ENCODE measurements around the gene ADM2. TPM values are rescaled to one million over a fixed set of nuclear protein-coding genes. Genes with fewer than 3 reads are reported as not detected.
A peak's percentile ranks its signal among the peaks of the same experiment; 100 is the strongest.
"Not testable (repeated sequence)": the region's sequence is repeated elsewhere in the genome, so short reads cannot be mapped to it uniquely, and the experiment has no call there.

Gene ADM2
- total RNA-seq, 3 donors from 2014 or later: 4.8 to 9.4 (median 8.2) TPM

DNA sequence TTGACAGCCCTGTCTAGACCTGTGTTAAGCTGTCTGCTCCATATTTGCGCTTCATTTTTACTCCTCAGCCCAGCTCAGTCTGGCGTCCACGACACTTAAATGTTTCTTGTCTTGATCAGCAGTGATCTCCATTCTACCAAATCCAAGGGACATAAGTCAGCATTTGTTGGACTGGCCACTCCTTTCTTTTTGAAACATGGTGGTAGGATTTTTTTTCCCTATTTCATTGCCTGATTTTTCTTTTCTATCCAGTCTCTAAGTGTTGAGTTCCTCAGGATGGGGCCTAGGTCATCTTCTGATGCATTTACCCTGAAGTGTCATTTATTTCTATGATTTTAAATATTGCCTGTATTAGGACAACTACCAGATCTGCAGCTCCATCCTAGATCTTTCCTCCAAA, 27.6 kb downstream of the ADM2 start:
- DNase-seq (no peak), ATAC-seq (no peak)
- Mint-ChIP-seq H3K4me3 (peak overlapping the region; percentile 88), H3K4me1 (ENCODE audit: low read depth) (peaks cover 15% of the 10 kb centered on the region), H3K9me3 (no peaks in the 10 kb centered on the region), H3K36me3 (ENCODE audit: insufficient read depth) (peaks cover 3% of the 10 kb centered on the region), H3K27me3 (ENCODE audit: low read depth) (no peaks in the 10 kb centered on the region)

DNA sequence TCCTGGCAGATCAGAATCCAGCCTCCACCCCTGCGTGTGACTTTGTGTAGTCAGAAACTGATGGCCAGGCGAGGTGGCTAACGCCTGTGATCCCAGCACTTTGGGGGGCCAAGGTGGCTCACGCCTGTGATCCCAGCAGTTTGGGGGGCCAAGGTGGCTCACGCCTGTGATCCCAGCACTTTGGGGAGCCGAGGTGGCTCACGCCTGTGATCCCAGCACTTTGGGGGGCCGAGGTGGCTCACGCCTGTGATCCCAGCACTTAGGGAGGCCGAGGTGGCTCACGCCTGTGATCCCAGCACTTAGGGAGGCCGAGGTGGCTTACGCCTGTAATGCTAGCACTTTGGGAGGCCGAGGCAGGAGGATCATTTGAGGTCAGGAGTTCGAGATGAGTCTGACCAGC, 31.8 kb downstream of the ADM2 start:
- no peak for ATAC-seq
- peaks cover 15% of the 10 kb centered on the region for H3K4me1 Mint-ChIP-seq (ENCODE audit: low read depth)
- H3K9me3 Mint-ChIP-seq: no peaks in the 10 kb centered on the region

DNA sequence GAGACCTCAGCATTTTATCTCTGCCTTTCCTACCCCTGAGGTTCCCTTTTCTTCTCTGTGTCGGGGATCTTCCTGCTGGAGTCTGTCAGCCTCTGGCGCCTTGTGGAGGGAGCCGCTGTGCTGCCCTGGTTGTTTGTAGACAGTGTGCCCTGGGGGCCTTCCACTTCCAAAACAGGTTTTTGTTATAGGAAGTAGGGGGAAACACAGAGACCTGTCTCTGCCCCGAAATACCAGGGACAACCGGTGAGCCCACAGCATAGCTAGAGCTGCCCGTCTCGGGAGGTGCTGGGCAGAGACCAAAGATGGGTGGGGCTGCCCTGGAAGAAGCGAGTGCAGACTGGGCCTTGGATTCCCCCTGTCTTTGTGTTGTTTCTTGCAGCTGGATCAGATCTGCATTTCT, 34.7 kb downstream of the ADM2 start:
- DNase-seq: no peak
- H3K4me3 Mint-ChIP-seq: no peak overlapping the region
- ATAC-seq: no peak
- peaks cover 16% of the 10 kb centered on the region for H3K36me3 Mint-ChIP-seq (ENCODE audit: insufficient read depth)
- no peaks in the 10 kb centered on the region for H3K27me3 Mint-ChIP-seq (ENCODE audit: low read depth)
- H3K4me1 Mint-ChIP-seq (ENCODE audit: low read depth): peaks cover 2% of the 10 kb centered on the region
- H3K9me3 Mint-ChIP-seq: no peaks in the 10 kb centered on the region

More for the DNA sequence above, 31.8 kb downstream of the ADM2 start:
- Mint-ChIP-seq H3K36me3 (ENCODE audit: insufficient read depth) (peaks cover 14% of the 10 kb centered on the region), H3K27me3 (ENCODE audit: low read depth) (no peaks in the 10 kb centered on the region), H3K4me3 (no peak overlapping the region)
- no peak for DNase-seq

DNA sequence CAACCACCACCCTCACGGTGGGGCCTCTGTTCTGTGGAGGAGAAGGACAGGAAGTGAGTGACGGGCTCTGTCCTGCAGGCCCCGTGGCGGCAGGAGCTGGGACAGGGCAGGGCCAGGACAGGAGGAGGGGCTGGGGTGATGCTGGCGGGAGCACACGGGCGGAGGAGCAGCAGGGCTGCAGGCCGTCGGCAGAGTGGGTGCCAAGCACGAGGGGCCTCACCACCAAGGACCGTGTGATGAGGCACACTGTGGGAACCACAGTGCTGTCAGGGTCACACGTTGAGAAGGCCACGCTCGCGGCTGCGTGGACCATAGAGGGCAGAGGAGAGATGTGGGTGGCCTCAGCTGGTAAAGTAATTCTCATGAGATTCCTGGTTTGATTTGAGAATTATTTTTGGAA, 35.5 kb downstream of the ADM2 start:
- no peaks in the 10 kb centered on the region for H3K9me3 Mint-ChIP-seq
- no peaks in the 10 kb centered on the region for H3K27me3 Mint-ChIP-seq (ENCODE audit: low read depth)
- peaks cover 16% of the 10 kb centered on the region for H3K36me3 Mint-ChIP-seq (ENCODE audit: insufficient read depth)
- no peak for DNase-seq
- no peak overlapping the region for H3K4me3 Mint-ChIP-seq
- peaks cover 2% of the 10 kb centered on the region for H3K4me1 Mint-ChIP-seq (ENCODE audit: low read depth)
- ATAC-seq: no peak

DNA sequence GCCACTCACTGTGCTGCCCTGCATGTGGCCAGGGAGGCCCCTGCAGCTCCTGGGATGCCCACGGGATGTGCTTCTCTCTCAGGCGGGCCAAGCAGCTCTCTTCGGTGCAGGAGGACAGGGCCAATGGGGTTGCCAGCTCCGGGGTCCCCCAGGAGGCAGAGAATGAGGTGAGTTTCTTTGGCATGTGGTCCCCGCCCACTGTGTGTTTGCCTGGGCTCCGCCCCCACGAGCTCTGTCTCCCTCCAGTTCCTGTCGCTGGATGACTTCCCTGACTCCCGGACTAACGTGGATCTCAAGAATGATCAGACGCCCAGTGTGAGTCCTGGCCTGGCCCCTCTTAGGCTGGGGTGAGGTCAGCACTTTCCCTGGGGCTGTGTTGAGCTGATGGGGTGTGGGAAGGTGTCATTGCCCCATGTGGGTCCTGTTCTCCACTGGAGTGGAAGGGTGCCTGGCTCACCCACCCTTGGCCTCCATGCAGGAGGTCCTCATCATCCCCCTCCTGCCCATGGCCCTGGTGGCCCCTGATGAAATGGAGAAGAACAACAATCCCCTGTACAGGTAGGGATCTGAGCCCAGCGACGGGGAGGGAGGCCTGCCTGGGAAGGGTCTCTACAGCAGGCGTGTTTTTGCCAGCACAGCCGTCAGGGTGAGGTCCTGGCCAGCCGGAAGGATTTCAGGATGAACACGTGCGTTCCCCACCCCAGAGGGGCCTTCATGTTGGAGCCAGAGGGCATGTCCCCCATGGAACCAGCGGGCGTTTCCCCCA, 36.3 kb downstream of the ADM2 start:
- Mint-ChIP-seq H3K36me3 (ENCODE audit: insufficient read depth) (peaks cover 13% of the 10 kb centered on the region), H3K27me3 (ENCODE audit: low read depth) (no peaks in the 10 kb centered on the region), H3K4me1 (ENCODE audit: low read depth) (peaks cover 2% of the 10 kb centered on the region), H3K4me3 (no peak overlapping the region), H3K9me3 (no peaks in the 10 kb centered on the region)
- ATAC-seq: no peak
- no peak for DNase-seq

DNA sequence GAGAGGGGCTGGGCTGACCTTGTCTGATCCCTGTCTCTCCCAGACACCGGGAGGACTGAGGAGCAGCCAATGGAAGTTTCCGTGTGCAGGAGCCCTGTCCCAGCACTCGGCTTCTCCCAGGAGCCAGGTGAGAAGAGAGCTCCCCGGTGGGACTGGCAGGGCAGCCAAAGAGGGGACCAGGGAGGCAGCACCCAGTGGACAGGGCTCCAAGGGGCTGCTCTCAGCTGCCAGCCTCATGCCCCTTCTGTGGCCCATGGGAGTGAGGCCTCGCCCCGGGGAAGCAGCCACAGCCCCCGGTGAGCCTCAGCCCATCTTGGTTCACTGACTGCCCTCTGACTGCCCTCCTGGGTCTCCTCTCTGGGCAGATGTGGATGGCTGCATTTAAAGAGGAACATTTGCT, 37.3 kb downstream of the ADM2 start:
- Mint-ChIP-seq H3K9me3 (no peaks in the 10 kb centered on the region), H3K4me1 (ENCODE audit: low read depth) (peaks cover 2% of the 10 kb centered on the region), H3K27me3 (ENCODE audit: low read depth) (no peaks in the 10 kb centered on the region), H3K4me3 (no peak overlapping the region), H3K36me3 (ENCODE audit: insufficient read depth) (peaks cover 20% of the 10 kb centered on the region)
- DNase-seq (no peak), ATAC-seq (no peak)

DNA sequence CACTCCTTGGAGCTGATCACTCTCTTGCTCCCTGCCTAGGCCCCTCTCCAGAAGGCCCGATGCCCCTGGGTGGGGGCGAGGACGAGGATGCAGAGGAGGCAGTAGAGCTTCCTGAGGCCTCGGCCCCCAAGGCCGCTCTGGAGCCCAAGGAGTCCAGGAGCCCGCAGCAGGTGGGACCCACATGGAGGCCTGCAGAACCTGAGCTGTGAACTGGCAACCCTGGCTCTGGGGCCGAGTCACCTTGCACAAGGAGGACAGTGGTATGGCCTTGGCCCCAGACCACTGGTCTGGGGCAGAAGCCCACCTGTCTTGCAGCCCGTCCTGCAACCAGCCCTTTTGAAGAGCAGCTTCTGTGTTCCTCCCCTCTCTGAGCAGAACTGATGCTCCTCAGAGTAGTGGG, 37.8 kb downstream of the ADM2 start:
- H3K9me3 Mint-ChIP-seq: no peaks in the 10 kb centered on the region
- peaks cover 2% of the 10 kb centered on the region for H3K4me1 Mint-ChIP-seq (ENCODE audit: low read depth)
- peaks cover 20% of the 10 kb centered on the region for H3K36me3 Mint-ChIP-seq (ENCODE audit: insufficient read depth)
- H3K4me3 Mint-ChIP-seq: no peak overlapping the region
- DNase-seq (no peak), ATAC-seq (no peak)
- no peaks in the 10 kb centered on the region for H3K27me3 Mint-ChIP-seq (ENCODE audit: low read depth)

DNA sequence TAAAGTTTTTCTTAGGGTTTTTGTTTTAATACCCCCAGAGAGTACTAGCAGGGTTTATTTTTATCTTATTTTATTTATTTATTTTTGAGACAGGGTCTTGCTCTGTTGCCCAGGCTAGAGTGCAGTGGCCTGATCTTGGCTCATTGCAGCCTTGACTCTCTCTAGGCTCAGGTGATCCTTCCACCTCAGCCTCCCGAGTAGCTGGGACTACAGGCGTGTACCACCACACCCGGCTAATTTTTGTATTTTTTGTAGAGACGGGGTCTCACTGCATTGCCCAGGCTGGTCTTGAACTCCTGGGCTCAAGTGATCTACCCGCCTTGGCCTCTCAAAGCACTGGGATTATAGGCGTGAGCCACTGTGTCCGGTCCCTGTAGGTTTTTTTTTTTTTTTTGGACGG, 38.8 kb downstream of the ADM2 start:
- H3K4me1 Mint-ChIP-seq (ENCODE audit: low read depth); H3K9me3 Mint-ChIP-seq; H3K27me3 Mint-ChIP-seq (ENCODE audit: low read depth); H3K4me3 Mint-ChIP-seq; ATAC-seq; DNase-seq: not testable (repeated sequence)
- H3K36me3 Mint-ChIP-seq (ENCODE audit: insufficient read depth): peaks cover 21% of the 10 kb centered on the region

DNA sequence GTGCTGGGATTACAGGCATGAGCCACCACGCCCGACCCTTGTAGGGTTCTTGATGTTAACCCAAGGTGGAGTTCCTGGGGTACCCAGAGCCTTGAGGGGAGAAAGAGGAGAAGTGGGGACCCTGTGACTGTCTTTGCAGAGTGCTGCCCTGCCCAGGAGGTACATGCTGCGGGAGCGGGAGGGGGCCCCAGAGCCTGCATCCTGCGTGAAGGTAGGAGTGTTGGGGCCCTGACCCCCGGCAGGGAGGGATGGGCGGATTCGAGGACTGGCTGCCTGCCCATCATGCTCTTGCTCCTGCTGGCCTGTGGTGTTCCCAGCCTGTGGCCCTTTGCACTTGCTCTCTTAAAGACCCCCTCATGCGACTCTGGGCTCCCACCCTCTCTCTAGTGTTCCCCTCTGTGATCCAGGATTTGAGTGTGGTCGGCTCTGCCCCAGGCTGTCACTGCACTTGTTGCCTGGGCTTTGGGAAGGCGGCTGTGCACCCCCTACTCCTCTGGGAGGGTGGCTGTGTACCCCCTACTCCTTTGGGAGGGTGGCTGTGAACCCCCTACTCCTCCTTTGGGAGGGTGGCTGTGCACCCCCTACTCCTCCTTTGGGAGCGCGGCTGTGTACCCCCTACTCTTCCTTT, 39.6 kb downstream of the ADM2 start:
- H3K4me3 Mint-ChIP-seq: no peak overlapping the region
- DNase-seq (no peak), ATAC-seq (no peak)
- H3K9me3 Mint-ChIP-seq: no peaks in the 10 kb centered on the region
- H3K36me3 Mint-ChIP-seq (ENCODE audit: insufficient read depth): peaks cover 17% of the 10 kb centered on the region
- H3K4me1 Mint-ChIP-seq (ENCODE audit: low read depth): peaks cover 4% of the 10 kb centered on the region
- no peaks in the 10 kb centered on the region for H3K27me3 Mint-ChIP-seq (ENCODE audit: low read depth)

DNA sequence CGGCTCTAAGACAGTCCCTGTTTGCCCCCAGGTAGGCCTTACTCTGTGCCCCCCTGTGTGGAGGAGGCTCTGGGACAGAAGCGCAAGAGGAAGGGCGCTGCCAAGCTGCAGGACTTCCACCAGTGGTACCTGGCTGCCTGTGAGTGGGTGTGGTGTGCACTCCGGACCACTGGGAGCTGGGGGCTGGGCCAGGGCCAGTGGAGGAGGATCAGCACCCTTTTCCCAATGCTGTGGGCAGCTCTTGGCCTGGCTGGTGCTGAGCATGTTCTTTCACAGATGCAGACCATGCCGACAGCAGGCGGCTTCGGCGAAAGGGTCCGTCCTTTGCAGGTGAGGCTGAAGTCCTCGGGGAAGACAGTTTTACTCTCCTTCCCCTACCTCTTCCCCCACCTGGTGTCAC, 40.4 kb downstream of the ADM2 start:
- no peak overlapping the region for H3K4me3 Mint-ChIP-seq
- DNase-seq (no peak), ATAC-seq (no peak)
- peaks cover 6% of the 10 kb centered on the region for H3K4me1 Mint-ChIP-seq (ENCODE audit: low read depth)
- no peaks in the 10 kb centered on the region for H3K27me3 Mint-ChIP-seq (ENCODE audit: low read depth)
- H3K36me3 Mint-ChIP-seq (ENCODE audit: insufficient read depth): peaks cover 16% of the 10 kb centered on the region
- no peaks in the 10 kb centered on the region for H3K9me3 Mint-ChIP-seq

DNA sequence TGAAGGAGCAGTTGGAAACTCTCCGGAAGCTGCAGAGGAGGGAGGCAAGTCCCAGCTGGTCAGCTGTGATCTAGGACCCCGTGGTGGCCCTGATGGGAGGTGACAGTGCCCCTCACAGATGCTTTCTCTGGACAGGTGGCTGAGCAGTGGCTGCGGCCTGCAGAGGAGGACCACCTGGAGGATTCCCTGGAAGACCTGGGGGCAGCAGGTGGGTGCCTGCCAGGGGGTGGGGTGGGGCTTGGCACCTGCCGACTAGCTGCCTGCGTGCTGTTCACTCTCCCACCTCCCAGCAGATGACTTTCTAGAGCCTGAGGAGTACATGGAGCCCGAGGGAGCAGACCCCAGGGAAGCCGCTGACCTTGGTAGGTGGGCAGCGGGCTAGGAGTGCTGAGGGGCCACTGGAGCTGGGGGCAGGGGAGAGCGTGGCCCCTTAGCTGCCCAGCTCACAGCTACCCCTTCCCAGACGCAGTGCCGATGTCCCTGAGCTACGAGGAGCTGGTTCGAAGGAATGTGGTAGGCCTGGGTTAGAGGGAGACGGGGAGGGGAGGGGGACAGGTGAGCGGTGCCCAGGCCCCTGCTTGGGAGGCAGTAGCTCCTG, 41.0 kb downstream of the ADM2 start:
- peaks cover 12% of the 10 kb centered on the region for H3K4me1 Mint-ChIP-seq (ENCODE audit: low read depth)
- H3K9me3 Mint-ChIP-seq: no peaks in the 10 kb centered on the region
- DNase-seq (no peak), ATAC-seq (no peak)
- peaks cover 16% of the 10 kb centered on the region for H3K36me3 Mint-ChIP-seq (ENCODE audit: insufficient read depth)
- no peak overlapping the region for H3K4me3 Mint-ChIP-seq
- H3K27me3 Mint-ChIP-seq (ENCODE audit: low read depth): no peaks in the 10 kb centered on the region

DNA sequence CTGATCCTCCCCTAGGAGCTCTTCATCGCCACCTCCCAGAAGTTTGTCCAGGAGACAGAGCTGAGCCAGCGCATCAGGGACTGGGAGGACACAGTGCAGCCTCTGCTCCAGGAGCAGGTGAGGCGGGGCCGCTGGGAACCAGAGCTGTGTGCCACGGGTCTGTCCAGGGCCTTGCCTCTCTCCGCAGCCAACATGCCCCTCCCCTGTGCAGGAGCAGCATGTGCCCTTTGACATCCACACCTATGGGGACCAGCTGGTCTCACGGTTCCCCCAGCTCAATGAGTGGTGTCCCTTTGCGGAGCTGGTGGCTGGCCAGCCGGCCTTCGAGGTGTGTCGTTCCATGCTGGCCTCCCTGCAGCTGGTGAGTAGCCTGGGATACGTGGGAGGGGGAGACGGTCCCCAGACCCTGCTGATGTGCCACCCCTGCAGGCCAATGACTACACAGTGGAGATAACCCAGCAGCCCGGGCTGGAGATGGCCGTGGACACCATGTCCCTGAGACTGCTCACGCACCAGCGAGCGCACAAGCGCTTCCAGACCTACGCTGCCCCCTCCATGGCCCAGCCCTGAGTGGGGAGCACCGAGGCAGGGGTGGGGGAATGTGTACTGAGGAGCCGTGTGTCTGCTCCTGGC, 41.6 kb downstream of the ADM2 start:
- peaks cover 19% of the 10 kb centered on the region for H3K4me1 Mint-ChIP-seq (ENCODE audit: low read depth)
- H3K36me3 Mint-ChIP-seq (ENCODE audit: insufficient read depth): peaks cover 12% of the 10 kb centered on the region
- ATAC-seq: no peak
- peak overlapping the region; percentile 52 for H3K4me3 Mint-ChIP-seq
- H3K9me3 Mint-ChIP-seq: no peaks in the 10 kb centered on the region
- no peaks in the 10 kb centered on the region for H3K27me3 Mint-ChIP-seq (ENCODE audit: low read depth)
- no peak for DNase-seq

DNA sequence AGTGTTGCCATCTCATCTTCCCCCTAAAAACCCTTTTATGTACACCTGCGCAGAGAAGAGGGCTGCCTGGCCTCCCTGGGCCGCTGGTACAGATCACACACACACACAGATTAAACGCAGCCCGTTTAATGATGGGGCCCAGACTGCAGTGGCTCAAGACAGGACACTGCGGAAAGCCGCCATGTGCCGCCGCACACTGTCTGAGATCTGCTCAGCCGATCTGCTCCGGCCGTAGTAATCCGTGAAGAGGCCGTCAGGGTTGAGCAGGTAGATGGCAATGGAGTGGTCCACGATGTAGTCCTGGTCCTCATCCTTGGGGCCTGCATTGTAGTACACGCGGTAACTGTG, 42.1 kb downstream of the ADM2 start:
- Mint-ChIP-seq H3K9me3 (no peaks in the 10 kb centered on the region), H3K4me3 (peak overlapping the region; percentile 52), H3K36me3 (ENCODE audit: insufficient read depth) (peaks cover 12% of the 10 kb centered on the region), H3K4me1 (ENCODE audit: low read depth) (peaks cover 23% of the 10 kb centered on the region), H3K27me3 (ENCODE audit: low read depth) (no peaks in the 10 kb centered on the region)
- no peak for ATAC-seq
- no peak for DNase-seq

DNA sequence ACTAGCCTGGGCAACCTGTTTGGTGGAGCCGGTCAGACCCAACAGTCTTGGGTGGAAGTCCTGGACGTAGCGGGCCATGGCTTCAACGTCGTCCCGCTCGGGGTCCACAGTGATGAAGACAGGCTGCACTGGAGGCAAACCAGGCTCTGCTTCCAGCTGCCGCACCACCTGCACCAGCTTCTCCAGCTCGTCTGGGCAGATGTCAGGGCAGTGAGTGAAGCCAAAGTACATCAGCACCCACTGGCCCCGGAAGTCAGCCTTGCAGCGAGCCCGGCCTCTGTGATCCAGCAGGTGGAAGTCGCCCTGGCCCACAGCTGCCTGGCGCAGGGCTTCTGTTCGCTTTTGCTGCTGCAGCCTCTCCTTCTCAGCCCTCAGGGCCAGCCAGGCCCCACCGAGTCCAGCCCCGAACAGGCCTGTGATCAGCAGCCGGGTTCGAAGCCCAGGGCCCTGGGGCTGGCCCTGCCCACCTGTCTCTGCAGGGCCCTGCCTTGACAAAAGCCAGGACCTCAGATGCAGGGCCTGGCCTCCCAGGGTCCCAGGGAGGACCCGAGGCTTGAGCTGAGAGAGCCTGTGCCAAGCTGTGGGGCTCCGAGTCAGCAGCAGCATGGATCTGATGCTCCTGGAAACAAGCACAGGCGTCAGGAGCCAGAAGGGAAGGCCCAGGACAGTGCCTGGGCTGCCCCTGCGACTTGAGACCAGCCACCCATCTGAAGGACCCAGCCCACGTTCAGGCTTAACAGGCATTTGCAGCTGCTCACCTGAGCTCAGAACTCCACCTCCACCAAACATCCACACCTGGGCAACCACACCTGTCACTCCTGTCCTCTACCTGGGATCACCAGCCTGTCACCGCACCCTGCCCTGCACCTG, 42.7 kb downstream of the ADM2 start:
- Mint-ChIP-seq H3K36me3 (ENCODE audit: insufficient read depth) (peaks cover 12% of the 10 kb centered on the region), H3K27me3 (ENCODE audit: low read depth) (no peaks in the 10 kb centered on the region), H3K4me3 (peak overlapping the region; percentile 94), H3K9me3 (no peaks in the 10 kb centered on the region), H3K4me1 (ENCODE audit: low read depth) (peaks cover 29% of the 10 kb centered on the region)
- ATAC-seq (no peak), DNase-seq (no peak)
